Measurements from ENCODE around the gene PVRIG.
"Not testable (repeated sequence)": the region's sequence is repeated elsewhere in the genome, so short reads cannot be mapped to it uniquely, and the experiment has no call there.

Gene PVRIG

GRCh38 chr7:100243385-100243784 lies 23.6 kb downstream of the PVRIG start:
- DNase-seq: not testable (repeated sequence)

- DNase-seq: not testable (repeated sequence)
Measured at GRCh38 chr7:100244988-100245605, 25.3 kb downstream of the PVRIG start.

- DNase-seq: not testable (repeated sequence)
Measured at GRCh38 chr7:100246121-100246864, 26.5 kb downstream of the PVRIG start.

- not testable (repeated sequence) for DNase-seq
Measured at GRCh38 chr7:100246865-100247137, 27.1 kb downstream of the PVRIG start.

GRCh38 chr7:100247152-100247757 lies 27.5 kb downstream of the PVRIG start:
- peak; percentile 70 for DNase-seq

GRCh38 chr7:100248483-100248882 lies 28.7 kb downstream of the PVRIG start:
- no peak for DNase-seq

- DNase-seq: no peak
Measured at GRCh38 chr7:100257017-100257416, 37.3 kb downstream of the PVRIG start.

GRCh38 chr7:100259984-100260383 lies 40.2 kb downstream of the PVRIG start:
- DNase-seq: not testable (repeated sequence)

GRCh38 chr7:100262896-100263295 lies 43.1 kb downstream of the PVRIG start:
- DNase-seq: not testable (repeated sequence)

- not testable (repeated sequence) for DNase-seq
Measured at GRCh38 chr7:100264223-100264622, 44.5 kb downstream of the PVRIG start.

GRCh38 chr7:100264669-100265165 lies 45.0 kb downstream of the PVRIG start:
- not testable (repeated sequence) for DNase-seq

GRCh38 chr7:100265851-100266250 lies 46.1 kb downstream of the PVRIG start:
- DNase-seq: not testable (repeated sequence)

GRCh38 chr7:100266576-100267354 lies 47.0 kb downstream of the PVRIG start:
- DNase-seq: no peak

GRCh38 chr7:100267648-100268047 lies 47.9 kb downstream of the PVRIG start:
- DNase-seq: no peak

- DNase-seq: not testable (repeated sequence)
Measured at GRCh38 chr7:100268882-100269281, 49.1 kb downstream of the PVRIG start.

GRCh38 chr7:100269306-100270045 lies 49.7 kb downstream of the PVRIG start:
- not testable (repeated sequence) for DNase-seq

- not testable (repeated sequence) for DNase-seq
Measured at GRCh38 chr7:100270046-100270918, 50.5 kb downstream of the PVRIG start.

Data from NCI-H1105 treated with DMSO at 0.1 percent for 48 hours (cell line).